ENCODE measurements around the gene GRIN3B.

DNA sequence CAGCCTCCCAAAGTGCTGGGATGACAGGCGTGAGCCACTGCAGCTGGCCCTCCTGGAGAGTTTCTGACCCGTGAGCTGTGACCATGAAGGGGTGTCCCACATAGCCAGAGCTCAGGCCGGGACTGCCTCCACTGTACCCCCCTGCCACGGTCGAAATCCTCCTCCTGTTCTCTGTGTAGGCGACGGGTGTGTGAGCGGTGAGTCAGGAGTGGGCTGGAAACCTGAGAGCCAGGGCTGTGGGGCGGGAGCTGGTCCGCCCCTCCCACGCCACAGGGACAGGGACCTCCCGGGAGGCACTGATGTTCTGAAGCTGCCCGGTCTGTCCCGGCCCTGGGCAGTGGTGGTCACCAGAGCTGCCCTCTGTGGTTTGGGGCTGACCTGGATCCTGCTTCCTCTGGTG is 12.1 kb upstream of the GRIN3B start:
- no peak for TF ChIP-seq OSR1 (CRISPR knock-in tag; IDR thresholded peaks at IDR 0.05)
- TF ChIP-seq, protein P1, sequence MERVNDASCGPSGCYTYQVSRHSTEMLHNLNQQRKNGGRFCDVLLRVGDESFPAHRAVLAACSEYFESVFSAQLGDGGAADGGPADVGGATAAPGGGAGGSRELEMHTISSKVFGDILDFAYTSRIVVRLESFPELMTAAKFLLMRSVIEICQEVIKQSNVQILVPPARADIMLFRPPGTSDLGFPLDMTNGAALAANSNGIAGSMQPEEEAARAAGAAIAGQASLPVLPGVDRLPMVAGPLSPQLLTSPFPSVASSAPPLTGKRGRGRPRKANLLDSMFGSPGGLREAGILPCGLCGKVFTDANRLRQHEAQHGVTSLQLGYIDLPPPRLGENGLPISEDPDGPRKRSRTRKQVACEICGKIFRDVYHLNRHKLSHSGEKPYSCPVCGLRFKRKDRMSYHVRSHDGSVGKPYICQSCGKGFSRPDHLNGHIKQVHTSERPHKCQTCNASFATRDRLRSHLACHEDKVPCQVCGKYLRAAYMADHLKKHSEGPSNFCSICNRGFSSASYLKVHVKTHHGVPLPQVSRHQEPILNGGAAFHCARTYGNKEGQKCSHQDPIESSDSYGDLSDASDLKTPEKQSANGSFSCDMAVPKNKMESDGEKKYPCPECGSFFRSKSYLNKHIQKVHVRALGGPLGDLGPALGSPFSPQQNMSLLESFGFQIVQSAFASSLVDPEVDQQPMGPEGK (CRISPR knock-in tag; IDR thresholded peaks at IDR 0.05; ENCODE audit: borderline replicate concordance) = no peak
- no peak for TF ChIP-seq ZFP3 (CRISPR knock-in tag; IDR thresholded peaks at IDR 0.05)
- TF ChIP-seq ZNF70 (CRISPR knock-in tag; IDR thresholded peaks at IDR 0.05) = no peak
- TF ChIP-seq ZFP30 (CRISPR knock-in tag; IDR thresholded peaks at IDR 0.05) = no peak
- TF ChIP-seq, protein P2, sequence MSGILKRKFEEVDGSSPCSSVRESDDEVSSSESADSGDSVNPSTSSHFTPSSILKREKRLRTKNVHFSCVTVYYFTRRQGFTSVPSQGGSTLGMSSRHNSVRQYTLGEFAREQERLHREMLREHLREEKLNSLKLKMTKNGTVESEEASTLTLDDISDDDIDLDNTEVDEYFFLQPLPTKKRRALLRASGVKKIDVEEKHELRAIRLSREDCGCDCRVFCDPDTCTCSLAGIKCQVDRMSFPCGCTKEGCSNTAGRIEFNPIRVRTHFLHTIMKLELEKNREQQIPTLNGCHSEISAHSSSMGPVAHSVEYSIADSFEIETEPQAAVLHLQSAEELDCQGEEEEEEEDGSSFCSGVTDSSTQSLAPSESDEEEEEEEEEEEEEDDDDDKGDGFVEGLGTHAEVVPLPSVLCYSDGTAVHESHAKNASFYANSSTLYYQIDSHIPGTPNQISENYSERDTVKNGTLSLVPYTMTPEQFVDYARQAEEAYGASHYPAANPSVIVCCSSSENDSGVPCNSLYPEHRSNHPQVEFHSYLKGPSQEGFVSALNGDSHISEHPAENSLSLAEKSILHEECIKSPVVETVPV (CRISPR knock-in tag; IDR thresholded peaks at IDR 0.05) = no peak
